Chondrocyte (in vitro differentiated cells): ENCODE data around the gene KEAP1. TPM values are rescaled to one million over a fixed set of nuclear protein-coding genes. Genes with fewer than 3 reads are reported as not detected.
"Not testable (repeated sequence)": the region's sequence is repeated elsewhere in the genome, so short reads cannot be mapped to it uniquely, and the experiment has no call there.

Source experiments
- DNase-seq: peaks from one replicate; pipeline ENCODE4 v3.0.0; 2021; ENCODE audit warnings: mixed read lengths, low spot score
- H3K27ac Mint-ChIP-seq: one replicate; pipeline ENCODE4 v1.8.0; 2021; ENCODE audit warnings: mild to moderate bottlenecking, moderate library complexity, mixed read lengths; ENCODE audit not compliant: unreplicated experiment
- H3K27me3 Mint-ChIP-seq: 2 replicates; pipeline ENCODE4 v1.8.0; 2021; ENCODE audit warnings: low read depth, mixed read lengths
- H3K36me3 Mint-ChIP-seq: 2 replicates; pipeline ENCODE4 v1.8.0; 2021; ENCODE audit warnings: low read depth, mixed read lengths
- H3K4me1 Mint-ChIP-seq: 2 replicates; pipeline ENCODE4 v1.8.0; 2021; ENCODE audit warnings: low read depth, mild to moderate bottlenecking, mixed read lengths
- H3K4me3 Mint-ChIP-seq: one replicate; pipeline ENCODE4 v1.8.0; 2021; ENCODE audit warnings: mild to moderate bottlenecking, moderate library complexity, mixed read lengths; ENCODE audit not compliant: unreplicated experiment
- H3K9me3 Mint-ChIP-seq: 2 replicates; pipeline ENCODE4 v1.8.0; 2021; ENCODE audit warnings: low read depth, mixed read lengths
- CTCF ChIP-seq: fragments of 200-600 bp; sonication (generic); IDR thresholded peaks from 2 replicates; pipeline ENCODE4 v1.5.0; 2021; ENCODE audit warnings: antibody characterized with exemption, mild to moderate bottlenecking, moderate library complexity
- total RNA-seq: library from RNA; stranded (reverse); gene quantifications from 3 replicates; pipeline ENCODE4 v1.2.1, GENCODE V29; 2021

The KEAP1 gene
- total RNA-seq, 1 donor from 2014 or later = 69.3 TPM

DNA sequence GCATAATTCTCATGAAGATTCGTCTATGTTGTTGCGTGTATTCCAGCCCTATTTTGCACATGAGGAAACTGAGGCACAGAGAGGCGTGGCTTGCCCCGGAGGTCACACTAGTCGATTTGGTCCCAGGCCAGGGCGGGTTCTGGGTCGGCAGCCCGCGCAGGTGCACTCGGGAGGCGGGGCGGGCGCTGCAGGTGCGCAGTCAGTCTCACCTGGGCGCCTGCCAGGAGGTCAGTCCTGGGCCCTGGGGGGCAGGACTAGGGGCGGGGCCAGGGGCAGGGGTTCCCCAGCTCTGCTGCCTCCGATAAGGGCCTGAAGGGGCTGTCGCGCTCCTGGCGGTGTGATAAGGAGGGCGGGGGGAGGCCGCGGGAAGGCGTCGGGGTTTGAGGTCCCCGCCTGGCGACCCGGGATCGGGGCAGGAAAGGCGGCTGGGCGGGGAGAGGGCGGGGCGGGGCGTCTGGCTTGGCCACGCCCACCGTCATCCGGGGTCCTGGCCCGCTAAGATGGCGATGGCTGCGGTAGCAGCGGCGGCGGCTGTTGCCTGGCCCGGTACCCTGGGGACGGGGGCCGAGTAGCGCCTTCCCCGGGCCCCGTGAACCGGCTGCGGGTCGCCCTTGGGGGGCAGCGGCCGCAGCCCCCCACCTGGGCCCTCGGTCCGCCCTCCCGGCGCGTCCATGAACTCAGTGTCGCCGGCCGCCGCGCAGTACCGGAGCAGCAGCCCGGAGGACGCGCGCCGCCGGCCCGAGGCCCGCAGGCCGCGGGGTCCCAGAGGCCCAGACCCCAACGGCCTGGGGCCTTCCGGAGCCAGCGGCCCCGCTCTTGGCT lies 40.5 kb upstream of the KEAP1 start, which contains the start of gene ATG4D:
Gene ATG4D, plus strand, starts transcription at position 485 of the 822 bp plus-strand sequence. Its CDS starts 187 bp downstream, at position 672.
- H3K27me3 Mint-ChIP-seq = no peaks in the 10 kb centered on the region
- H3K9me3 Mint-ChIP-seq = no peaks in the 10 kb centered on the region
- peaks cover 15% of the 10 kb centered on the region for H3K4me1 Mint-ChIP-seq
- no peak for TF ChIP-seq CTCF
- peak within 1 kb of the TSS; percentile 82 for H3K4me3 Mint-ChIP-seq
- peaks cover 4% of the 10 kb centered on the region for H3K36me3 Mint-ChIP-seq
- peak within 1 kb of the TSS; percentile 59 for H3K27ac Mint-ChIP-seq
- DNase-seq = no peak

DNA sequence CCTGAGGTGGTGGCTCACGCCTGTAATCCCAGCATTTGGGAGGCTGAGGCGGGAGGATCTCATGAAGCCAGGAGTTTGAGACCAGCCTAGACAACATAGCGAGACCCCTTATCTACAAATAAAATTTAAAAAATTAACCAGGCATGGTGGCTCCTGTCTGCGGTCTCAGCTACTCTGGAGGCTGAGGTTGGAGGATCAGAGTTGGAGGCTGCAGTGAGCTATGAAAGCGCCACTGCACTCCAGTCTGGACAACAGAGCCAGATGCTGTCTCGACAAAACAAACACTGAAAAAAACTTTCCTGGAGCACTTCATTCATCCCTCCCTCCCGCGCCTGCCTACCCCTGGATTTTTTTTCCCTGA lies 39.9 kb upstream of the KEAP1 start:
- DNase-seq = no peak
- H3K36me3 Mint-ChIP-seq = peaks cover 2% of the 10 kb centered on the region
- H3K9me3 Mint-ChIP-seq = no peaks in the 10 kb centered on the region
- H3K27me3 Mint-ChIP-seq = no peaks in the 10 kb centered on the region
- peak overlapping the region; percentile 66 for H3K4me3 Mint-ChIP-seq
- TF ChIP-seq CTCF = no peak
- peaks cover 15% of the 10 kb centered on the region for H3K4me1 Mint-ChIP-seq
- no peak overlapping the region for H3K27ac Mint-ChIP-seq

- DNase-seq, H3K27ac Mint-ChIP-seq, H3K36me3 Mint-ChIP-seq, H3K4me3 Mint-ChIP-seq, H3K27me3 Mint-ChIP-seq, H3K9me3 Mint-ChIP-seq: not testable (repeated sequence)
- peaks cover 14% of the 10 kb centered on the region for H3K4me1 Mint-ChIP-seq
Observed at GRCh38 chr19:10539016-10539415, 35.9 kb upstream of the KEAP1 start.

DNA sequence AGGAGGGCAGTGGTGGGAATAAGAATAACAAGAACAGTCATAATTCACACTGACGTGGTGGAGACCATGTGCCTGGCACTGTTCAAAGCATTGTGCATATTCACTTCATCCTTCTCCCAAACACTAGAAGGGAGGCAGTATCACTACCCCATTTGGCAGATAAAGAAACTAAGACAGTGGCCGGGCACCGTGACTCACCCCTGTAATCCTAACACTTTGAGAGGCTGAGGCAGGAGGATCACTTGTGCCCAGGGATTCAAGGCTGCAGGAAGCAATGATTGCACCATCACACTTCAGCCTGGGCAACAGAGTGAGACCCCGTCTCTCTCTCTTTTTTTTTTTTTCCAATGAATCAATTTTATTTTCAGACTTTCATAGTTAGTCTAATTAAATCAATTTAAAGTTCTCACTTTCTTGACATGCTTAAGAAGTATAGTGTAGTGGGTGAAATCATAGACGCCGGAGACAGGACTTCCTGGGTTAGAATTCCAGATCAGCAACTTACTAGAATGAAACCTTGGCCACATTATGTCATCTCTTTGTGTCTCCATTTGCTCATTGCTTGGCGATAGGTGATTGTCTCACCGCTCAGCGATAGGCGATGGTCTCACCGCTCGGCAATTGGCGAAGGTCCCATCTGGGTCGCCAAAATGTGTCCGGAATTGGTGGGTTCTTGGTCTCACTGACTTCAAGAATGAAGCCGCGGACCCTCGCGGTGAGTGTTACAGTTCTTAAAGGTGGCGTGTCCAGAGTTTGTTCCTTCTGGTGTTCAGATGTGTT lies 35.2 kb upstream of the KEAP1 start:
- H3K27me3 Mint-ChIP-seq = no peaks in the 10 kb centered on the region
- no peak for TF ChIP-seq CTCF
- H3K36me3 Mint-ChIP-seq = no peaks in the 10 kb centered on the region
- no peak overlapping the region for H3K4me3 Mint-ChIP-seq
- no peak overlapping the region for H3K27ac Mint-ChIP-seq
- DNase-seq = no peak
- peaks cover 20% of the 10 kb centered on the region for H3K4me1 Mint-ChIP-seq
- H3K9me3 Mint-ChIP-seq = no peaks in the 10 kb centered on the region

DNA sequence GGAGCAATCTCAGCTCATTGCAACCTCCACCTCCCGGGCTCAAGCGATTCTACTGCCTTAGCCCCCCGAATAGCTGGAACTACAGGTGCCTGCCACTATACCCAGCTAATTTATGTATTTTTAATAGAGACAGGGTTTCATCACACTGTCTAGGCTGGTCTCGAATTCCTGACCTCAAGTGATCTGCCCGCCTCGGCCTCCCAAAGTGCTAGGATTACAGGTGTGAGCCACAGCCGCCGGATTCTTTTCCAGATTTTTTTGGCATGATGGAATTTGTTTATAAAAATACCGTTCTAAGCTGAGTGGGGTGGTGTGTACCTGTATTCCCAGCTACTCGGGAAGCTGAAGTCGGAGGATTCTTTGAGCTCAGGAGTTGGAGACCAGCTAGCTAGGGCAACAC lies 34.5 kb upstream of the KEAP1 start:
- no peaks in the 10 kb centered on the region for H3K9me3 Mint-ChIP-seq
- H3K36me3 Mint-ChIP-seq = no peaks in the 10 kb centered on the region
- DNase-seq = no peak
- H3K27ac Mint-ChIP-seq = no peak overlapping the region
- no peak overlapping the region for H3K4me3 Mint-ChIP-seq
- H3K4me1 Mint-ChIP-seq = peaks cover 22% of the 10 kb centered on the region
- TF ChIP-seq CTCF = no peak
- no peaks in the 10 kb centered on the region for H3K27me3 Mint-ChIP-seq
